Calu3 (cell line): ENCODE data around the gene DBI. TPM values are rescaled to one million over a fixed set of nuclear protein-coding genes. Genes with fewer than 3 reads are reported as not detected.
A peak's percentile ranks its signal among the peaks of the same experiment; 100 is the strongest.

Experiments
- BruUV-seq: library from RNA; stranded (reverse); fragments of 400-500 nt; replicated peaks from 2 replicates; lab custom pipeline; 2021; lab: Mats Ljungman, UMichigan
- CTCF ChIA-PET: fragments of 300-600 bp; sonication (Branson Sonifier 250); formaldehyde crosslinking; loops from one replicate; lab custom pipeline; 2022; ENCODE audit warnings: antibody characterized with exemption; lab: Charles Lee
- DNase-seq: peaks from one replicate; pipeline ENCODE4 v3.0.0; 2022
- H3K27ac Mint-ChIP-seq: one replicate; pipeline ENCODE4 v1.8.0; 2022; ENCODE audit warnings: mixed read lengths; ENCODE audit not compliant: unreplicated experiment
- H3K27me3 Mint-ChIP-seq: one replicate; pipeline ENCODE4 v1.8.0; 2022; ENCODE audit warnings: mixed read lengths; ENCODE audit not compliant: unreplicated experiment
- H3K36me3 Mint-ChIP-seq: one replicate; pipeline ENCODE4 v1.8.0; 2022; ENCODE audit warnings: mild to moderate bottlenecking, moderate library complexity, mixed read lengths; ENCODE audit not compliant: insufficient read depth, unreplicated experiment
- H3K4me1 Mint-ChIP-seq: one replicate; pipeline ENCODE4 v1.8.0; 2022; ENCODE audit warnings: mild to moderate bottlenecking, low read depth, mixed read lengths; ENCODE audit not compliant: unreplicated experiment
- H3K4me3 Mint-ChIP-seq: one replicate; pipeline ENCODE4 v1.8.0; 2022; ENCODE audit warnings: mild to moderate bottlenecking, low read depth, moderate library complexity, mixed read lengths; ENCODE audit not compliant: unreplicated experiment
- H3K9me3 Mint-ChIP-seq: one replicate; pipeline ENCODE4 v1.8.0; 2022; ENCODE audit warnings: low read depth, mixed read lengths; ENCODE audit not compliant: unreplicated experiment
- CTCF ChIP-seq: fragments of 200-600 bp; IDR thresholded peaks from one replicate; pipeline ENCODE4 v1.8.0; 2022; ENCODE audit warnings: antibody characterized with exemption; ENCODE audit not compliant: unreplicated experiment
- intact Hi-C: fragments of 100-400 bp; cut with micrococcal nuclease; formaldehyde crosslinking; loops from one replicate; pipeline ENCODE4 v1.10.0; 2022; ENCODE audit not compliant: unreplicated experiment
- total RNA-seq: library from RNA; stranded (reverse); gene quantifications from 2 replicates; pipeline ENCODE4 v1.2.3, GENCODE V29; 2022

The DBI gene
- total RNA-seq, 1 experiment from 2014 or later, result 222 TPM

- no peak overlapping the region for H3K4me3 Mint-ChIP-seq
- H3K27me3 Mint-ChIP-seq, result no peaks in the 10 kb centered on the region
- no TSS peak for BruUV-seq
- no peak for TF ChIP-seq CTCF
- no peaks in the 10 kb centered on the region for H3K36me3 Mint-ChIP-seq
- no peak overlapping the region for H3K27ac Mint-ChIP-seq
- CTCF ChIA-PET, result interaction anchor here (0.7 kb wide), 1 partner anchor 17 kb away, joined by 3 read pairs; the partner anchor contains the start of gene C2orf76
- DNase-seq, result no peak
- H3K4me1 Mint-ChIP-seq, result peaks cover 16% of the 10 kb centered on the region
- peaks cover 2% of the 10 kb centered on the region for H3K9me3 Mint-ChIP-seq
- intact Hi-C loops, result no loop called here
Measured at GRCh38 chr2:119383410-119384140, 16.8 kb downstream of the DBI start.

- CTCF ChIA-PET, result no interaction called here
- Mint-ChIP-seq H3K4me1 (peaks cover 30% of the 10 kb centered on the region), H3K27me3 (no peaks in the 10 kb centered on the region), H3K9me3 (peaks cover 2% of the 10 kb centered on the region), H3K4me3 (no peak overlapping the region), H3K27ac (no peak overlapping the region), H3K36me3 (no peaks in the 10 kb centered on the region)
- intact Hi-C loops, result no loop called here
- BruUV-seq, result no TSS peak
- TF ChIP-seq CTCF, result no peak
- DNase-seq, result no peak
Measured at GRCh38 chr2:119384971-119385370, 18.2 kb downstream of the DBI start.

GRCh38 chr2:119385466-119385865 lies 18.7 kb downstream of the DBI start:
- Mint-ChIP-seq H3K27me3 (no peaks in the 10 kb centered on the region), H3K4me3 (no peak overlapping the region), H3K36me3 (no peaks in the 10 kb centered on the region), H3K9me3 (peaks cover 2% of the 10 kb centered on the region), H3K4me1 (peaks cover 30% of the 10 kb centered on the region), H3K27ac (no peak overlapping the region)
- TF ChIP-seq CTCF, result no peak
- CTCF ChIA-PET, result interaction anchor here (0.5 kb wide), 1 partner anchor 1147 kb away, joined by 4 read pairs; no protein-coding TSS in a partner anchor
- DNase-seq, result no peak
- BruUV-seq, result no TSS peak
- intact Hi-C loops, result no loop called here

GRCh38 chr2:119387381-119388129 lies 20.8 kb downstream of the DBI start:
- CTCF ChIA-PET, result interaction anchor here (0.7 to 1.3 kb wide), 2 partner anchors 89 to 258 kb away, joined by 3 to 5 read pairs; no protein-coding TSS in a partner anchor
- H3K4me1 Mint-ChIP-seq, result peaks cover 30% of the 10 kb centered on the region
- peak overlapping the region; percentile 37 for H3K27ac Mint-ChIP-seq
- H3K4me3 Mint-ChIP-seq, result peak overlapping the region; percentile 5
- no peaks in the 10 kb centered on the region for H3K27me3 Mint-ChIP-seq
- intact Hi-C loops, result no loop called here
- BruUV-seq, result no TSS peak
- peak; percentile 40 for DNase-seq
- no peaks in the 10 kb centered on the region for H3K36me3 Mint-ChIP-seq
- H3K9me3 Mint-ChIP-seq, result peaks cover 2% of the 10 kb centered on the region
- no peak for TF ChIP-seq CTCF
